RWPE1 (cell line): ENCODE data around the gene NFYC.

Experiments
- CTCF ChIA-PET: fragments of 350-600 bp; sonication (Branson Sonifier 250); formaldehyde crosslinking; extraction: SDS; loops from one replicate; lab custom pipeline; 2021; lab: Yijun Ruan, JAX
- POLR2A ChIA-PET: fragments of 400-600 bp; formaldehyde crosslinking; extraction: SDS; loops from one replicate; lab custom pipeline; 2020; ENCODE audit warnings: antibody characterized with exemption; ENCODE audit not compliant: low non-redundant PET; lab: Yijun Ruan, JAX
- DNase-seq: peaks from one replicate; pipeline ENCODE4 v3.0.0; 2012; ENCODE audit warnings: low spot score
- H3K27ac ChIP-seq: fragments of 450-650 bp; 2 replicates; pipeline ENCODE4 v1.5.1; 2017
- TF ChIP-seq, protein P1 (sequence below): fragments of 450-650 bp; conservative IDR thresholded peaks from 2 replicates; pipeline ENCODE4 v1.5.1; 2017; ENCODE audit warnings: low read depth, mild to moderate bottlenecking

The NFYC gene

DNA sequence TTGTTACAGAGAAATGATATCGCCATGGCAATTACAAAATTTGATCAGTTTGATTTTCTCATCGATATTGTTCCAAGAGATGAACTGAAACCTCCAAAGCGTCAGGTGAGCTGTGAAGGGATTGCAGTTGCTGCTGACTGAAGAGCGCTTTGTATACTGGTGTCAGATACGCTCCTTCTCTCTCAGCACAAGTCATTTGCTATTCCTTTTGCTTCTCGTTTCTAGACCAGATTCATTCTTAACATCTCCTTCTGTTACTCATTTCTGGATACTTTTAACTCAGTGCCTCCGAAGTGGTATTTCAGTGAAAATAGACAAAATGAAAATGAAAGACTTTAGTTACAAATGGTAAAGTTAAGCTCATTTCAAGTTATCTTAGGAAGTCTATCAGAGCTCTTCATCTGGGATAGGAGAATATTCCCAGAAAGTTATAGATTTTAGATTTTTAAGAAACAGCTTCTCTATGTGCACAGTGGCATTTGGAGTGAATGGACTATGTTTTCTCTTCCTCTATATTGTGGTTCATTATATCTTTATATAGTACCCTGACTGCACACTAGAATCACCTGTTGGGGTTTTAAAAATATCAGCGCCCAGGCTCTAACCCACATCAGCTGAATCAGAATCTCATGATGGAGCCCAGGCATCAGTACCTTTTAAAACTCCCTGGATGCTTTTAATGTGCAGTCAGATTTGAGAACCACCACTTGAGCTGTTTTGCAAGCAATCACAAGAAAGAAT is 61.8 kb downstream of the NFYC start:
- ChIA-PET CTCF (interaction anchor here (0.6 kb wide), 1 partner anchor 14 kb away, joined by 3 read pairs; no protein-coding TSS in a partner anchor), POLR2A (no interaction called here)
- no peak overlapping the region for H3K27ac ChIP-seq
- DNase-seq: no peak
- TF ChIP-seq, protein P1, sequence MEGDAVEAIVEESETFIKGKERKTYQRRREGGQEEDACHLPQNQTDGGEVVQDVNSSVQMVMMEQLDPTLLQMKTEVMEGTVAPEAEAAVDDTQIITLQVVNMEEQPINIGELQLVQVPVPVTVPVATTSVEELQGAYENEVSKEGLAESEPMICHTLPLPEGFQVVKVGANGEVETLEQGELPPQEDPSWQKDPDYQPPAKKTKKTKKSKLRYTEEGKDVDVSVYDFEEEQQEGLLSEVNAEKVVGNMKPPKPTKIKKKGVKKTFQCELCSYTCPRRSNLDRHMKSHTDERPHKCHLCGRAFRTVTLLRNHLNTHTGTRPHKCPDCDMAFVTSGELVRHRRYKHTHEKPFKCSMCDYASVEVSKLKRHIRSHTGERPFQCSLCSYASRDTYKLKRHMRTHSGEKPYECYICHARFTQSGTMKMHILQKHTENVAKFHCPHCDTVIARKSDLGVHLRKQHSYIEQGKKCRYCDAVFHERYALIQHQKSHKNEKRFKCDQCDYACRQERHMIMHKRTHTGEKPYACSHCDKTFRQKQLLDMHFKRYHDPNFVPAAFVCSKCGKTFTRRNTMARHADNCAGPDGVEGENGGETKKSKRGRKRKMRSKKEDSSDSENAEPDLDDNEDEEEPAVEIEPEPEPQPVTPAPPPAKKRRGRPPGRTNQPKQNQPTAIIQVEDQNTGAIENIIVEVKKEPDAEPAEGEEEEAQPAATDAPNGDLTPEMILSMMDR: no peak

DNA sequence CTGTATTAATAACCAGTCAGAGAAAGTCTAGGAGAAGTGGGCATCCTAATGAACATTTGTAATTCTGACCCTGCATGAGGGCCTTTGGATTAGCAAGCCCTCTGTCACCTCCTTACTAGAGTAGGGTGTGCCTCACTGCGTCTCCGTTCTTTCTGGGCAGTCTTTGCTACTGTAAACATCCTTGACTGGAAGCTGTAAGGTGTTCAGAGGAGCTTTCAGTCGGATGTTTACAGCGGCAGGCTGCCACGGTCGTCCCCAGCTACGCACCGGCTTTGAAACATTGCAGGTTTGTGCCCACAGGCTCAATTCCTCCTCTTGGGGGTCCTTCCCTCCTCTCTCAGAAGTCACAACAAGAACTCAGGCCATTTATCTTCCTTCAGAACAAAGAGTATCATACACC is 62.7 kb downstream of the NFYC start:
- POLR2A ChIA-PET: no interaction called here
- CTCF ChIA-PET: interaction anchor here (1.0 kb wide), 1 partner anchor 131 kb away, joined by 3 read pairs; no protein-coding TSS in a partner anchor

DNA sequence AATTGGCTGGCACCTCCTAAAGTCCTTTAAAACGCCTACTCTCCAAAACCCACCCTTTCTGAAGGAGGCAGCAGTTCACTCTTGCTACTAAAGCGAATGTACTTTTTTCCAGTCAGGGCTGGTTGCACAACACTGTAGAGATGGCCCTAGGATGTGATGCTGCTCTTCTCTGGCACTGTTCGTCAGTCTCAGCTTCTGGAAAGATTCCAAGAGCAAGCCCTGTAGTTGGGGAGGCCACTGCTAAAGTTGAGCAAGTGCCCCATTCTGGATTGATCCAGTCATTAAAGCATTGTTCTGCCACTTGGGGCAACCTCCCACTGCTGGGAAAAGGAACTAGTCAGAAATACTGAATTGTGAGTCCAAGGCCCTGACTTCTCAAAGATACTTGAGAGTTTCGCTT is 63.6 kb downstream of the NFYC start:
- no peak for DNase-seq
- ChIA-PET POLR2A (no interaction called here), CTCF (interaction anchor here (0.6 to 1.0 kb wide), 2 partner anchors 86 to 131 kb away, joined by 3 to 4 read pairs; no protein-coding TSS in a partner anchor)
- H3K27ac ChIP-seq: no peak overlapping the region
- TF ChIP-seq, protein P1: no peak

More for the DNA sequence above, 62.7 kb downstream of the NFYC start:
- H3K27ac ChIP-seq: no peak overlapping the region
- TF ChIP-seq, protein P1: no peak
- no peak for DNase-seq

DNA sequence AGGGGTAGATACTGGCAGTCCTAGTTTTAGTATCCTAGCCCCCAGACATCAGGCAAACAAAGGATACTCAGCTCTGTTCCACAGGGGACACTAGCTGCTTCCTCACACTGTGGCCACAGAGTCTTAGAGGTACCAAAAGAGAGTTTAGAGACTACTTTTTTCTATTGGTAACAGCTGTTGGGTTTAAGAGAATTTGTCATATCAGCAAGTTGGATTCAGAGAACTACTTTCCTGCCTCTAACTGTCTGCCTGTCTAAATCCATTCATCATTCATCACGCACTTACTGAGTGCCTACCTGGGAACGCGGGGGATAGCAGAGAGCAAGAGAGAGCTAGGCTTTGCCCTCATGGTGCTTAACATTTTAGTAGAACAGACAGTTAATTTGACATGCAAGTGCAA is 65.0 kb downstream of the NFYC start:
- ChIA-PET POLR2A (no interaction called here), CTCF (interaction anchor here (0.7 kb wide), 1 partner anchor 11 kb away, joined by 3 read pairs; no protein-coding TSS in a partner anchor)
- no peak overlapping the region for H3K27ac ChIP-seq
- no peak for DNase-seq
- TF ChIP-seq, protein P1: no peak

DNA sequence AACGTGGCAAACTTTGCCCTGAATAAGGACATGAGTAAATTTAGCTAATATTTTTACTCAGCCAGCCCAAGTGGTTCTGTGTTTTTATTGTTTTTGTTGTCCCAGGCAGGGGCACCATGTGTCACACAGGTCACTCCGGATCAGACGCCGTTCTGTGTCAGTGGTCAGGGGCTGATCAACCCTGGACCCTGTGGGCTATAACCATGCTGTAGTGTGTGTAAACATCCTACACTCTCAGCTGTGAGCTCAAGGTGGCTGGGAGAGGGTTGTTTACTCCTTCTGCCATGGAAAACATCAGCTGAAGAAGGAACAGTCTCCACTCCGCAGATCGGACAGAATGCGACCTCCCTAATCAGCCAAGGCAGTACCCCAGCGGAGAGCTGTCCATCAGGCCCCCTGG is 65.6 kb downstream of the NFYC start:
- POLR2A ChIA-PET: no interaction called here
- no peak for DNase-seq
- no peak overlapping the region for H3K27ac ChIP-seq
- CTCF ChIA-PET: interaction anchor here (0.7 to 2.4 kb wide), 2 partner anchors 12 to 17 kb away, joined by 3 to 9 read pairs; no protein-coding TSS in a partner anchor
- TF ChIP-seq, protein P1: no peak

DNA sequence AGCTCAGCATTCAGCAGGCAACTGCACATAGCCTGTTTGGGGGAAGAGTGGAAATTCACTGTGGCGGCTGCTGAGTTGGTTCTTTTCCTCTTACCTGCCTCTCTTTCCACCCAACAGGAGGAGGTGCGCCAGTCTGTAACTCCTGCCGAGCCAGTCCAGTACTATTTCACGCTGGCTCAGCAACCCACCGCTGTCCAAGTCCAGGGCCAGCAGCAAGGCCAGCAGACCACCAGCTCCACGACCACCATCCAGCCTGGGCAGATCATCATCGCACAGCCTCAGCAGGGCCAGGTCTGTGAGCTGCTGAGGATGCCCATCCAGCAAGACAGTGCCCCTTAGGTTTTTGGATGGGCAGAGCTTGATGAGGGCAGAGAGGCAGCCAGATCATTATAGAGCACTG is 66.5 kb downstream of the NFYC start:
- TF ChIP-seq, protein P1: no peak
- DNase-seq: no peak
- ChIA-PET POLR2A (no interaction called here), CTCF (interaction anchor here (2.4 kb wide), 1 partner anchor 16 kb away, joined by 9 read pairs; no protein-coding TSS in a partner anchor)
- no peak overlapping the region for H3K27ac ChIP-seq
